ENCODE data around the gene OTOGL. TPM values are rescaled to one million over a fixed set of nuclear protein-coding genes. Genes with fewer than 3 reads are reported as not detected.

The OTOGL gene
- total RNA-seq, 4 donors from 2014 or later, result 0.72 to 1.2 (median 0.88) TPM

GRCh38 chr12:80268924-80269749 lies 169.8 kb downstream of the OTOGL start:
- no peak overlapping the region for H3K4me3 ChIP-seq

GRCh38 chr12:80269803-80270552 lies 170.6 kb downstream of the OTOGL start:
- H3K9me3 ChIP-seq, result no peaks in the 10 kb centered on the region
- H3K36me3 ChIP-seq, result no peaks in the 10 kb centered on the region
- H3K4me3 ChIP-seq, result no peak overlapping the region
- H3K27me3 ChIP-seq, result no peaks in the 10 kb centered on the region
- WGBS, result 25% methylated on average over 5 of the region's 5 CpGs
- DNase-seq (ENCODE audit: low spot score in 2 of 2), result no peak
- H3K27ac ChIP-seq, result no peak overlapping the region
- no peaks in the 10 kb centered on the region for H3K4me1 ChIP-seq
- no peak for TF ChIP-seq POLR2AphosphoS5 (IDR thresholded peaks at IDR 0.05)
- TF ChIP-seq CTCF (IDR thresholded peaks at IDR 0.05), result peak; percentile 15 to 33
- no peak for TF ChIP-seq POLR2A (IDR thresholded peaks at IDR 0.05)

More at GRCh38 chr12:80268924-80269749, 169.8 kb downstream of the OTOGL start:
- Histone ChIP-seq H3K4me1 (no peaks in the 10 kb centered on the region), H3K9me3 (no peaks in the 10 kb centered on the region), H3K27me3 (no peaks in the 10 kb centered on the region), H3K27ac (no peak overlapping the region), H3K36me3 (no peaks in the 10 kb centered on the region)
- DNase-seq (ENCODE audit: low spot score in 2 of 2), result no peak
- TF ChIP-seq CTCF (IDR thresholded peaks at IDR 0.05) (no peak), EP300 (IDR thresholded peaks at IDR 0.05) (no peak), POLR2A (IDR thresholded peaks at IDR 0.05) (no peak), POLR2AphosphoS5 (IDR thresholded peaks at IDR 0.05) (no peak)

GRCh38 chr12:80271780-80272179 lies 172.4 kb downstream of the OTOGL start:
- H3K27me3 ChIP-seq, result no peaks in the 10 kb centered on the region
- no peak overlapping the region for H3K4me3 ChIP-seq
- H3K4me1 ChIP-seq, result no peaks in the 10 kb centered on the region
- TF ChIP-seq POLR2A (IDR thresholded peaks at IDR 0.05) (no peak), CTCF (IDR thresholded peaks at IDR 0.05) (no peak), EP300 (IDR thresholded peaks at IDR 0.05) (no peak), POLR2AphosphoS5 (IDR thresholded peaks at IDR 0.05) (no peak)
- no peak overlapping the region for H3K27ac ChIP-seq
- no peaks in the 10 kb centered on the region for H3K9me3 ChIP-seq
- H3K36me3 ChIP-seq, result no peaks in the 10 kb centered on the region
- no peak for DNase-seq (ENCODE audit: low spot score in 2 of 2)

- WGBS, result 61% methylated on average over 3 of the region's 3 CpGs
- no peaks in the 10 kb centered on the region for H3K4me1 ChIP-seq
- no peaks in the 10 kb centered on the region for H3K27me3 ChIP-seq
- no peak overlapping the region for H3K4me3 ChIP-seq
- no peak for TF ChIP-seq EP300 (IDR thresholded peaks at IDR 0.05)
- TF ChIP-seq POLR2AphosphoS5 (IDR thresholded peaks at IDR 0.05), result no peak
- no peak for TF ChIP-seq POLR2A (IDR thresholded peaks at IDR 0.05)
- TF ChIP-seq CTCF (IDR thresholded peaks at IDR 0.05), result no peak
- H3K36me3 ChIP-seq, result no peaks in the 10 kb centered on the region
- no peaks in the 10 kb centered on the region for H3K9me3 ChIP-seq
- DNase-seq (ENCODE audit: low spot score in 2 of 2), result no peak
- H3K27ac ChIP-seq, result no peak overlapping the region
Measured at GRCh38 chr12:80272387-80272915, 173.1 kb downstream of the OTOGL start.

GRCh38 chr12:80273144-80273543 lies 173.8 kb downstream of the OTOGL start:
- H3K27ac ChIP-seq, result no peak overlapping the region
- WGBS, result 89% methylated on average over 1 of the region's 1 CpG
- no peak for DNase-seq (ENCODE audit: low spot score in 2 of 2)
- TF ChIP-seq EP300 (IDR thresholded peaks at IDR 0.05) (no peak), POLR2A (IDR thresholded peaks at IDR 0.05) (no peak), POLR2AphosphoS5 (IDR thresholded peaks at IDR 0.05) (no peak), CTCF (IDR thresholded peaks at IDR 0.05) (no peak)
- no peak overlapping the region for H3K4me3 ChIP-seq
- no peaks in the 10 kb centered on the region for H3K4me1 ChIP-seq
- H3K27me3 ChIP-seq, result no peaks in the 10 kb centered on the region
- H3K36me3 ChIP-seq, result no peaks in the 10 kb centered on the region
- H3K9me3 ChIP-seq, result no peaks in the 10 kb centered on the region

Measured in suprapubic skin (tissue), 4 donors.